Stomach (tissue), 9 donors: ENCODE results near the gene REV3L. TPM values are rescaled to one million over a fixed set of nuclear protein-coding genes. Genes with fewer than 3 reads are reported as not detected.

Experiments used
- DNase-seq, 2 donors: peaks; one replicate each; pipeline versions ENCODE4 v3.0.0 to v3.0.0-alpha.2; 2013 to 2019
- H3K27ac ChIP-seq, 5 donors: fragments of 200-600 bp in 4 of 5; sonication (generic) in 4 of 5; one replicate each; pipeline ENCODE4 v1.5.1; 2013 to 2019; ENCODE audit warnings: mild to moderate bottlenecking in 1 of 5, moderate library complexity in 1 of 5
- H3K27me3 ChIP-seq, 3 donors: fragments of 200-600 bp; sonication (generic); one replicate each; pipeline ENCODE4 v1.5.1; 2017 to 2019; ENCODE audit warnings: mixed run types in 1 of 3
- H3K36me3 ChIP-seq, 4 donors: fragments of 200-600 bp; sonication (generic); 1 replicate in 3 of 4; 2 replicates in 1 of 4; pipeline ENCODE4 v1.5.1; 2016 to 2019
- H3K4me1 ChIP-seq, 4 donors: fragments of 200-600 bp; sonication (generic); one replicate each; pipeline ENCODE4 v1.5.1; 2016 to 2019
- H3K4me3 ChIP-seq, 4 donors: fragments of 200-600 bp; sonication (generic) in 3 of 4; one replicate each; pipeline ENCODE4 v1.5.1; 2016 to 2019; ENCODE audit warnings: mild to moderate bottlenecking in 1 of 4
- H3K9me3 ChIP-seq, 4 donors: fragments of 200-600 bp; sonication (generic); one replicate each; pipeline ENCODE4 v1.5.1; 2016 to 2019
- CTCF ChIP-seq, 7 experiments: fragments of 450-650 bp in 4 of 7; fragments of 200-600 bp in 3 of 7; sonication (generic) in 3 of 7; IDR thresholded peaks; one replicate each; pipeline ENCODE4 v1.5.1; 2016 to 2019; ENCODE audit warnings: antibody characterized with exemption in 7 of 7, control low read depth in 2 of 7, mild to moderate bottlenecking in 1 of 7
- EP300 ChIP-seq: sonication (generic); formaldehyde crosslinking; IDR thresholded peaks from one replicate; pipeline ENCODE4 v1.6.1; 2017; ENCODE audit warnings: antibody characterized with exemption
- POLR2A ChIP-seq, 4 donors: fragments of 450-650 bp; IDR thresholded peaks; one replicate each; pipeline ENCODE4 v1.6.1; 2016; ENCODE audit warnings: antibody characterized with exemption in 4 of 4, control low read depth in 2 of 4, mild to moderate bottlenecking in 1 of 4, moderate library complexity in 1 of 4
- POLR2AphosphoS5 ChIP-seq, 3 donors: sonication (generic); formaldehyde crosslinking; IDR thresholded peaks; one replicate each; pipeline ENCODE4 v1.6.1; 2016; ENCODE audit warnings: antibody characterized with exemption in 3 of 3
- WGBS, 5 donors: extraction: QIAGEN DNeasy Blood & Tissue Kit in 3 of 5; methylation state at CpG; one replicate each; pipeline versions ENCODE4 v1.1.5 to v1.1.7; 2013 to 2018; 5-methylcytosine and 5-hydroxymethylcytosine counted together
- intact Hi-C: fragments of 100-400 bp; cut with DNase I; formaldehyde crosslinking; loops from one replicate; pipeline ENCODE4 v1.15.1; 2023; ENCODE audit warnings: low total_unique reads
- polyA plus RNA-seq, 3 donors: library from polyadenylated mRNA; stranded (reverse); fragments of 200-250 nt; gene quantifications; one replicate each; pipeline ENCODE4 v1.2.3, GENCODE V29; 2013
- total RNA-seq, 5 donors: library from RNA; depleted of rRNA; stranded (reverse); fragments of >200 nt; gene quantifications; one replicate each; pipeline versions ENCODE4 v1.1.0 to v1.2.3, GENCODE V29; 2014 to 2016
- donor health status: healthy with polysubstance abuse.
- donor health status: Bipolar disorder and iron deficiency.
- donor health status: healthy.

The REV3L gene
- total and polyA plus RNA-seq, 8 donors, result 9.0 to 170 (median 28.3) TPM

- Histone ChIP-seq H3K27me3 (no peaks in the 10 kb centered on the region), H3K9me3 (no peaks in the 10 kb centered on the region), H3K36me3 (peaks cover 13 to 71% (median 66%) of the 10 kb centered on the region in 4 donors), H3K4me1 (no peaks in the 10 kb centered on the region), H3K4me3 (no peak overlapping the region), H3K27ac (no peak overlapping the region)
- no peak for DNase-seq
- TF ChIP-seq POLR2A (IDR thresholded peaks at IDR 0.05) (no peak), CTCF (IDR thresholded peaks at IDR 0.05) (no peak), EP300 (no peak), POLR2AphosphoS5 (IDR thresholded peaks at IDR 0.05) (no peak)
- WGBS, 5 donors, result 90 to 94% (median 93%) methylated on average over 3 of the region's 3 CpGs
- intact Hi-C loops, result no loop called here
Observed at GRCh38 chr6:111399626-111400025, 83.4 kb downstream of the REV3L start.

GRCh38 chr6:111388681-111389080 lies 94.3 kb downstream of the REV3L start:
- no peak for DNase-seq
- WGBS, 5 donors, result 58 to 70% (median 65%) methylated on average over 2 of the region's 2 CpGs
- Histone ChIP-seq H3K27ac (no peak overlapping the region), H3K4me3 (no peak overlapping the region), H3K27me3 (no peaks in the 10 kb centered on the region), H3K4me1 (no peaks in the 10 kb centered on the region), H3K36me3 (peaks cover 19 to 95% (median 83%) of the 10 kb centered on the region in 4 donors), H3K9me3 (no peaks in the 10 kb centered on the region)
- no peak for TF ChIP-seq POLR2A (IDR thresholded peaks at IDR 0.05)
- no peak for TF ChIP-seq EP300
- TF ChIP-seq CTCF (IDR thresholded peaks at IDR 0.05), result no peak
- TF ChIP-seq POLR2AphosphoS5 (IDR thresholded peaks at IDR 0.05), result no peak
- intact Hi-C loops, result no loop called here

GRCh38 chr6:111382476-111383294 lies 100.3 kb downstream of the REV3L start:
- Histone ChIP-seq H3K36me3 (peaks cover 19 to 81% (median 73%) of the 10 kb centered on the region in 4 donors), H3K4me1 (peaks cover 0 to 10% (median 4%) of the 10 kb centered on the region in 4 donors), H3K27ac (peak overlapping the region in 1 of 5 donors; percentile 14), H3K27me3 (no peaks in the 10 kb centered on the region), H3K9me3 (no peaks in the 10 kb centered on the region), H3K4me3 (no peak overlapping the region)
- WGBS, 5 donors, result 63 to 81% (median 78%) methylated on average over 9 of the region's 9 CpGs
- intact Hi-C loops, result no loop called here
- DNase-seq, result no peak
- TF ChIP-seq POLR2A (IDR thresholded peaks at IDR 0.05) (no peak), POLR2AphosphoS5 (IDR thresholded peaks at IDR 0.05) (no peak), EP300 (no peak), CTCF (IDR thresholded peaks at IDR 0.05) (no peak)

GRCh38 chr6:111381728-111382127 lies 101.3 kb downstream of the REV3L start:
- 76 to 90% (median 81%) methylated on average over 1 of the region's 1 CpG for WGBS, 5 donors

More at GRCh38 chr6:111381728-111382127, 101.3 kb downstream of the REV3L start:
- Histone ChIP-seq H3K36me3 (peaks cover 12 to 81% (median 73%) of the 10 kb centered on the region in 4 donors), H3K4me1 (peaks cover 0 to 10% (median 4%) of the 10 kb centered on the region in 4 donors), H3K9me3 (no peaks in the 10 kb centered on the region), H3K4me3 (no peak overlapping the region), H3K27me3 (no peaks in the 10 kb centered on the region), H3K27ac (no peak overlapping the region)
- DNase-seq, result no peak
- intact Hi-C loops, result no loop called here
- TF ChIP-seq POLR2A (IDR thresholded peaks at IDR 0.05), result no peak
- no peak for TF ChIP-seq EP300
- no peak for TF ChIP-seq CTCF (IDR thresholded peaks at IDR 0.05)
- TF ChIP-seq POLR2AphosphoS5 (IDR thresholded peaks at IDR 0.05), result no peak
